ENCODE results near the gene SMARCB1.

GRCh38 chr22:23763954-23764353 lies 22.8 kb upstream of the SMARCB1 start:
- no peak for TF ChIP-seq CTCF (IDR thresholded peaks at IDR 0.05)
- no peak for TF ChIP-seq EZH2 (IDR thresholded peaks at IDR 0.05; ENCODE audit: borderline replicate concordance, insufficient read depth, low read depth, low read length, poor library complexity, severe bottlenecking)
